Right lung (tissue), 5 donors: ENCODE data around the gene SMOC2. TPM values are rescaled to one million over a fixed set of nuclear protein-coding genes. Genes with fewer than 3 reads are reported as not detected.

Source experiments
- DNase-seq, 2 donors: peaks; one replicate each; pipeline ENCODE4 v3.0.0-alpha.2; 2013
- polyA plus RNA-seq, 5 donors: library from polyadenylated mRNA; unstranded; fragments of 120-200 nt; gene quantifications; one replicate each; pipeline versions ENCODE4 v1.2.1 to v1.2.3, GENCODE V29; 2013; ENCODE audit warnings: inconsistent platforms in 1 of 5, low replicate concordance in 1 of 5; ENCODE audit not compliant: insufficient read length in 5 of 5, insufficient read depth in 1 of 5

SMOC2 gene
- polyA plus RNA-seq, 5 donors = 9.7 to 14.5 (median 10.6) TPM

- DNase-seq = no peak
Observed at GRCh38 chr6:168624540-168624939, 183.6 kb downstream of the SMOC2 start.

GRCh38 chr6:168624948-168625347, 184.0 kb downstream of the SMOC2 start:
- DNase-seq = no peak

- no peak for DNase-seq
Observed at GRCh38 chr6:168625602-168626001, 184.6 kb downstream of the SMOC2 start.

GRCh38 chr6:168626046-168626602, 185.1 kb downstream of the SMOC2 start:
- no peak for DNase-seq

GRCh38 chr6:168627506-168628175, 186.7 kb downstream of the SMOC2 start:
- DNase-seq = no peak

- no peak for DNase-seq
Observed at GRCh38 chr6:168628176-168628553, 187.2 kb downstream of the SMOC2 start.

GRCh38 chr6:168628732-168629245, 187.8 kb downstream of the SMOC2 start:
- no peak for DNase-seq

- no peak for DNase-seq
Observed at GRCh38 chr6:168631564-168631963, 190.6 kb downstream of the SMOC2 start.

GRCh38 chr6:168632694-168633093, 191.7 kb downstream of the SMOC2 start:
- no peak for DNase-seq

GRCh38 chr6:168634541-168635328, 193.8 kb downstream of the SMOC2 start:
- DNase-seq = peak in 1 of 2 donors; percentile 29

- DNase-seq = no peak
Observed at GRCh38 chr6:168636147-168637004, 195.4 kb downstream of the SMOC2 start.

- DNase-seq = no peak
Observed at GRCh38 chr6:168637834-168638233, 196.8 kb downstream of the SMOC2 start.

- DNase-seq = peak; percentile 24
Observed at GRCh38 chr6:168638468-168639271, 197.7 kb downstream of the SMOC2 start.

- DNase-seq = no peak
Observed at GRCh38 chr6:168640181-168640580, 199.2 kb downstream of the SMOC2 start.

GRCh38 chr6:168640768-168641167, 199.8 kb downstream of the SMOC2 start:
- DNase-seq = peak; percentile 22 to 25

GRCh38 chr6:168641446-168641845, 200.5 kb downstream of the SMOC2 start:
- no peak for DNase-seq

GRCh38 chr6:168643401-168643800, 202.4 kb downstream of the SMOC2 start:
- no peak for DNase-seq

GRCh38 chr6:168645326-168645725, 204.3 kb downstream of the SMOC2 start:
- no peak for DNase-seq

- DNase-seq = no peak
Observed at GRCh38 chr6:168647271-168647670, 206.3 kb downstream of the SMOC2 start.

- DNase-seq = no peak
Observed at GRCh38 chr6:168648240-168649125, 207.5 kb downstream of the SMOC2 start.
